Lower leg skin (tissue), 3 donors: ENCODE measurements around the gene ZNF148.

ENCODE experiments used
- POLR2A ChIP-seq, 2 donors: fragments of 450-650 bp; IDR thresholded peaks; one replicate each; pipeline ENCODE4 v1.6.1; 2016 to 2017; ENCODE audit warnings: antibody characterized with exemption in 2 of 2, mild to moderate bottlenecking in 1 of 2, moderate library complexity in 1 of 2
- TF ChIP-seq, protein P1 (sequence below), 3 donors: fragments of 450-650 bp; IDR thresholded peaks; one replicate each; pipeline ENCODE4 v1.5.1; 2016; ENCODE audit warnings: antibody characterized with exemption in 3 of 3, mild to moderate bottlenecking in 3 of 3, moderate library complexity in 2 of 3

DNA sequence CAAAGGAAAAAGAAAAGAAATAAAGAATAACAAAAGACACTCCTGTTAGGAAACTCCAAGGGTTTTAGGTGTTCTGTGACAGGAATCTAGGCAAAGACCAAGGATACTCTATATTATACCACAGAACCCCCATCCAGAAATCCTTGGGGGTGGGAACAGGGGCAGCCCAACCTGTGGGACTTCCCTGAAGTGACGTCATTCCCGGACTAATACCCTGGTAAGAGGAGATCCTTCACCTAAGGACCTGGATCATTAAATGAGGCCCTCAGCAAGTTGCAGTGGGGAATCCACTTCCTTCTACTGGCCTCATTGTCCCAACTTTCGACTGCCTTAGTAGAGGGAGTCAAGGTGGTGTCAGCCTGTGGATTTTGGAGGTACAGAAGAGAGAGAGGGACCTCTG lies 41.1 kb upstream of the ZNF148 start:
- TF ChIP-seq, protein P1, sequence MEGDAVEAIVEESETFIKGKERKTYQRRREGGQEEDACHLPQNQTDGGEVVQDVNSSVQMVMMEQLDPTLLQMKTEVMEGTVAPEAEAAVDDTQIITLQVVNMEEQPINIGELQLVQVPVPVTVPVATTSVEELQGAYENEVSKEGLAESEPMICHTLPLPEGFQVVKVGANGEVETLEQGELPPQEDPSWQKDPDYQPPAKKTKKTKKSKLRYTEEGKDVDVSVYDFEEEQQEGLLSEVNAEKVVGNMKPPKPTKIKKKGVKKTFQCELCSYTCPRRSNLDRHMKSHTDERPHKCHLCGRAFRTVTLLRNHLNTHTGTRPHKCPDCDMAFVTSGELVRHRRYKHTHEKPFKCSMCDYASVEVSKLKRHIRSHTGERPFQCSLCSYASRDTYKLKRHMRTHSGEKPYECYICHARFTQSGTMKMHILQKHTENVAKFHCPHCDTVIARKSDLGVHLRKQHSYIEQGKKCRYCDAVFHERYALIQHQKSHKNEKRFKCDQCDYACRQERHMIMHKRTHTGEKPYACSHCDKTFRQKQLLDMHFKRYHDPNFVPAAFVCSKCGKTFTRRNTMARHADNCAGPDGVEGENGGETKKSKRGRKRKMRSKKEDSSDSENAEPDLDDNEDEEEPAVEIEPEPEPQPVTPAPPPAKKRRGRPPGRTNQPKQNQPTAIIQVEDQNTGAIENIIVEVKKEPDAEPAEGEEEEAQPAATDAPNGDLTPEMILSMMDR (IDR thresholded peaks at IDR 0.05), result no peak
- no peak for TF ChIP-seq POLR2A (IDR thresholded peaks at IDR 0.05)
